Esophagus muscularis mucosa (tissue), 4 donors: ENCODE data around the gene CTXN2.

Experiments used
- CTCF ChIP-seq, 3 experiments: fragments of 200-600 bp in 2 of 3; fragments of 450-650 bp in 1 of 3; sonication (generic) in 2 of 3; IDR thresholded peaks; one replicate each; pipeline ENCODE4 v1.5.1; 2017 to 2019; ENCODE audit warnings: antibody characterized with exemption in 3 of 3, mild to moderate bottlenecking in 2 of 3, moderate library complexity in 1 of 3
- EP300 ChIP-seq: sonication (generic); formaldehyde crosslinking; IDR thresholded peaks from one replicate; pipeline ENCODE4 v1.6.1; 2017; ENCODE audit warnings: antibody characterized with exemption
- POLR2A ChIP-seq: fragments of 450-650 bp; IDR thresholded peaks from one replicate; pipeline ENCODE4 v1.6.1; 2017; ENCODE audit warnings: antibody characterized with exemption, moderate library complexity, mild to moderate bottlenecking, low read depth
- POLR2AphosphoS5 ChIP-seq, 2 donors: sonication (generic); formaldehyde crosslinking; IDR thresholded peaks; one replicate each; pipeline ENCODE4 v1.6.1; 2017; ENCODE audit warnings: antibody characterized with exemption in 2 of 2

DNA sequence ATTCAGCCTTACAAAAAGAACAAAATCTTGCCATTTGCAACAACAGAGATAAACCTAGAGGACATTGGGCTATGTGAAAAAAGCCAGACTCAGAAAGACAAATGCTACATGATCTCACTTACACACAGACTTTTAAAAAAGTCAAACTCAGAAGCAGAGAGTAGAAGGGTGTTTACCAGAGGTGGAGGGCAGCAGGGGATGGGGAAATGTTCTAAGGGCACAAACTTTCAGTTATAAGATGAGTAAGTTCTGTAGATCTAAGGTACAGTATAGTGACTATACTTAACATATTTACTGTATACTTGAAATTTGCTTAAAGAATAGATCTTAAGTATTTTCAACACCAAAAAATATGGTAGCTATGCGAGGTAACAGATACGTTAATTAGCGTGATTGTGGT is 16.3 kb upstream of the CTXN2 start:
- TF ChIP-seq CTCF (IDR thresholded peaks at IDR 0.05) (no peak), POLR2A (no peak), POLR2AphosphoS5 (IDR thresholded peaks at IDR 0.05) (no peak), EP300 (no peak)
